A204.1 (cell line): ENCODE measurements around the gene RAB38.

Experiments
- FAIRE-seq: peaks from 2 replicates; lab custom pipeline; 2012; peaks lifted over from hg19 to GRCh38; lab: Jason Lieb, UNC

RAB38 gene

DNA sequence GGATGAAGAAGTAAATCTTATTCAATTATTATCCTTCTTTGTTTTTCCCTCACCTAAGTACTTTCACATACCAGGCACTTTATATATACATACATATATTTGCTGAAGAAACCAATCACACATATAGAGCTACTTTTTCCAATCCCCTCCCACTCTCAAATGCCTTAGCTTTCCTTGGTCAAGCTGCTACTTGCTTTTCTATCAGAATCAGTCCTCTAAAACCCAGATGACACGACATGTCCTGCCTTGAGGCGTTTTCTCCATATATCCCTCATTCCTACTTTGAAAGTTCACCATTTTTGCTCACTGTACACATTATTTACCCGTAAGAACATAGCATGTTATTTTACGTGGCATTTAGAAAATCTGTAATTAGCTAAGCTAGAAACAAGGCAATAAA lies 5.4 kb downstream of the RAB38 start:
- no peak for FAIRE-seq

DNA sequence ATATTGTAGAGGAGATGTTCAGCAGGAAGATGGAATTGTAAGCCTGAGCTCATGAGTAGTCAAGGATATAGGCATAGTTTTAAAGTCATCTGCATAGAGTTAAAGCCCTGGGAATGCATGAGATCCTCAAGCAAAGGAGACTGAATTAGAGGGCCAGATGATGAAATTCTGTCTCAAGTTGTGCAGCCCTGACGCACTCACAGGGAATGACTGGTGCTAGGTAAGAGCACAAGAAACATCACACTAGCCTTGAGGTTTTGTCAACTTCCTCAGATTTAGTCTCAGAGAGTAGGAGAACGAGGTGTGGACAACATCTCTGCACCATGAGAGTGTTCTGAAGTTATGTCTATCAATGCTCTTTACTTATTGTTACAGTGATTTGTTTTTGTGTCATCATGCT lies 5.8 kb downstream of the RAB38 start:
- FAIRE-seq = no peak

DNA sequence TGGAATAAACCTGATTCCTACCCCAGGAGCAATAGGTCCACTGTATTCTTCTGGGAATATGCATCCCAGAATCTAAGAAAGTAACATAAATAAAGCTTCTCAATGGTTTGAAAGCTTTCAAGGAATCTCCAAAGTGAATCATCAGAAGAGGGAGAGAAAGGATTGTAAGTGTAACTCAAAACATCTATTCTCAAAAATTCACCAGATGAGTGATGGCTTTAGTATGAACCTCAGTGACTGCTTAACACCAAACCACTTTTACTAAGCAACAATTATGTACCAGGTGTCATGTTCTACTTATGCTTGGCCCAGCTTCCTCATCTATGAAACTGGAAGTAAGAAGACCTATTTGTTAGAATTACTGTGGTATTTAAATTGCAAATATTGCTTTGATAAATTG lies 7.4 kb downstream of the RAB38 start:
- no peak for FAIRE-seq

DNA sequence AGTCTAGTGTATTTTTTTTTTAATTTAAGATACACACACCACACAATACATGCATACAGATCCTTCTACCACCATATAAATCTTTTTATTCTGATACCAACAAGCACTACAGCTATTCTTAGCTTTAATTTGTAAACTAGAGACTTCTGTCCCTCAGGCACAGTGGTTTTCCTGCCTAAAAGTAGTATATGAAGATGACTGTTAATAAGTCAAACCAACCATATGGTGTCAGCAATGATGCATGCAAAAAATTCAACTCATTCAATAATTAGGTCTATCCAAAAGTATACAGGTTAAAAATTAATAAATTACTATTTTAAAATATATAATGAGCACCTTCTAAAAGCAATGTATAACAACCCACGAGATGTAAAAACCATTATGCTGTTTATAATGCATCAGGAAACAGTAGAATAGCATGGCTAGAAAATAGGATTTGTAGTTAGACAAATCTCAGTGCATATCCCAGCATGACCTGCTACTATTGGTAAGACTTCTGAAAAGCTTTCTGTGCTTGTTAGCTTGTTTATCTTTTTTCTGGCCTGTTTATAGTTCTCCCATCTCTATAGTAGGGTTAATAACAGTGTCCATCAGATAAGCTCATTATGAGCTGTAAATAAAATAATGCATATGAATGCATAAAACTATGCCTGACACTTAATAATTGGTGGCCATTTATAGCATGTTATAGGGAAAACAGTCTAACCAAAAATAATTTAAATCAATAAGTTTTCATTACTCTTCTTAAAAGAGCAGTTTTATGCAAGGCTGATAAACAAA lies 10.2 kb downstream of the RAB38 start:
- FAIRE-seq = no peak

DNA sequence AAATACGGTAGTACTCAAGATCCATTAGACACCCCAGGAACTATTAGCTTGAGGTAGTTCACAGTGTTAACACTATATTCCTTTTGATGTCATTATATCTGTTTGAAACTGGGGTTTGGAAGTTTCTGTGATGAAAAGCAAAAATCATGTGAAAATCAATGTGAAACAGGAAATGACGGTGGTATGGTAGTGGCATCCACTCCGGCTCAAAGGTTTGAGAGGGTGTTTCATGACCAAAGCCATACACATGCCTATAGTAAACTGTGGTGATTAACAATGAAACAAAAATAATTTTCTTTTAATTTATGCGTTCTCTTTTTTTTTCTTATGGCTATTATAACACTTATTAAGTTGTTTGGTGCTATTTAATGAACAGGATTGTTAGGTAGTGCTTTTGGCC lies 10.9 kb downstream of the RAB38 start:
- FAIRE-seq = no peak

DNA sequence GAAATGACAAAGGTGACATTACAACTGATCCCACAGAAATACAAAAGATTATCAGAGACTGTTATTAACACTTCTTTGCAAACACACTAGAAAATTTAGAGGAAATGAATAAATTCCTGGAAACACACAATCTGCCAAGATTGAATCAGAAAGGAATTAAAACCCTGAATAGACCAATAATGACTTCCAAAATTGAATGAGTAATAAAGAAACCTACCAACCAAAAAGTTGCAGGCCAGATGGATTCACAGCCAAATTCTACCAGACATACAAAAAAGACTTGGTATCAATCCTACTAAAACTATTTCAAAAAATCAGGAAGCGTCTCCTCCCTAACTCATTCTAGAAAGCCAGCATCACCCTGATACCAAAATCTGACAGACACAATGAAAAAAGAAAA lies 17.2 kb downstream of the RAB38 start:
- no peak for FAIRE-seq

DNA sequence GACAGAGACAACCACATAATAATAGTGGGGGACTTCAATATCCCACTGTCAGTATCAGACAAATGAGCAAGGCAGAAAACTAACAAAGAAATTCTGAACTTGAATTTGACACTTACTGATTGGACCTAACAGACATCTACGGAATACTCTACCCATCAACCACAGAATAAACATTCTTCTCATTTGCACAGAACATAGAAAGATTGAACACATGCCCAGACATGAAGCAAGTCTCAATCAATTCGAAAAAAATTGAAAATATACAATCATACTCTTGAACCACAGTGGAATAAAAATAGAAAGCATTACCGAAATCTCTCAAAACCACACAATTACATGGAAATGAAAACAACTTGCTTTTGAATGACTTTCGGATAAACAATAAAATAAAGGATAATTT lies 17.9 kb downstream of the RAB38 start:
- no peak for FAIRE-seq

DNA sequence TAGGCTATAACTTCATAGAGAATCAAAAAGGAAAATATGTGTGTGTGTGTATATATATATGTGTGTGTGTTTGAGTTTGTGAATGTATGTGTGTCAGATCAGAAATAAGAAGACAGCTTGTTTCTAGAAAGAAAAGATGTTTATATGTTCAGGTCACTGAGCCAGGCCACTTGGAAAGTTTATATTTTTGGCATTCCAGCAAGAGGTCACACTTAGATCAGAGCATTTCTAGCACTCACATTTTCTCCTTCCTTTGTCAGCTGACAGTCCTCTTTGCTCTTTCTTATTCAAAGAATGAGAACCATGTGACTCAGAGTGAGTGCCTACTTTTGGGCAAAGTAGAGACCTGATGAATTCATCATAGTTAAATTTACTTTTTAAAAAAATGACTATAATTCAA lies 22.9 kb downstream of the RAB38 start:
- FAIRE-seq = no peak

DNA sequence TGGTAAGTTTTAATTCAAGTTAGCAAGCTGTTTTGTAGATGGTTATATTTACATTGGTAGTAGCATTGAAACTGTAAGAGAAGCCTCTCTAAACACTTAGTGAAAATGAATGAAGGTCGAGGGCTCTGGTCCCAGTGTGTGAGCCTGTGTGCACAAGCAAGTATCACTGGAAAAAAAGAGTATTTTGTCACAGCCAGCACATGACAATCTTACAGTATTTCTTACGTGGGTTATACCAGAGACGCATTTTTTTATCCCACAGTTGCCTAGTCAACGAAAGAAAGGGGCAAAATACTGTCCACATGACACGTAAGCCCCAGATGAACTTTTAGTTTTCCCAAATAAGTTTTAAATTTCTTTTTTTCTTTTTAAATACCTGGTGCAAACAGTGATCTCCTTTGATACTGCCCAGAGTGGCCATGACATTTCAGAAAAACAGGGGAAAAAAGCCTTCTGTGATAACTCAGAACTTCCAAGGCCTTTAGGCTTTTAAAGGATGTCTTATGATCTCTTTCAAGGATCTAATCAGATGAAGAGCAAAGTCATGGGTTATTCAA lies 23.5 kb downstream of the RAB38 start:
- no peak for FAIRE-seq

DNA sequence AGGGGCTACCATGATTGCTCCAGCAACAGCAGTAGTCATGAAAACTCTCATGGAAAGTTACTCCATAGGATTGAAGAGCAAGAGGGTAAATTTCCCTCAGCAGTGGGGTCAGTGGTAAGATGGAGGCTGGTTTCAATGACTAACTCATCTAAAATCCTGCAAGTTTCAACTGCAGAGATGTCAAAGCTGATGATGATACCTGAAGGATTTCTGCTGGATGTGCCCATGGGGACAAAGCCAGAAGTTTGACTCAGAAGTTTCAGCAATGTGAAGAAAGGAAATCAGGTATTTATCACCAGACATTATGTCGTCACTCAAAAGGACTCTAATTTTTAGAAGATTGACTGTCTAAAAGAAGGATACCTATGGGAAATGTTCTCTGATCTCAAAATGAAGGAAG lies 29.1 kb downstream of the RAB38 start:
- FAIRE-seq = no peak

DNA sequence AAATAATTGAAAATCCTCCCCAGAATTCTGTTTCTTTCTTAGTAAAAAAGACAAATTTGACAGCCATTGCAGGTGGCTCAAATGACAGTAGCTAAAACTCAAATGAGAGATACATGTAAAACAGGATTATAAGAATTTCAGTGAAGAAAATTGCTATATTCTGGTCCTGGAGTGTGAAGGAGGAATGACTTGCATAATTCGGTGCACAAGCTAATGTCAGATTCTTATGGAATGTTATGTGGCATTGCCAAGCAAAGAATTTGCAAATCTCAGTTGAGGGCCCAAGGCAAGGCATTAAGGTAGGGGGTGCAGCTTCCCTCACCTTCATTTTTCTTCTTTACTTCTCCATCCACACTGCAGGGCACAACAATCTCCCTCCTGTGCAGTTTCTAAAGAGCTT lies 35.4 kb downstream of the RAB38 start:
- FAIRE-seq = no peak

DNA sequence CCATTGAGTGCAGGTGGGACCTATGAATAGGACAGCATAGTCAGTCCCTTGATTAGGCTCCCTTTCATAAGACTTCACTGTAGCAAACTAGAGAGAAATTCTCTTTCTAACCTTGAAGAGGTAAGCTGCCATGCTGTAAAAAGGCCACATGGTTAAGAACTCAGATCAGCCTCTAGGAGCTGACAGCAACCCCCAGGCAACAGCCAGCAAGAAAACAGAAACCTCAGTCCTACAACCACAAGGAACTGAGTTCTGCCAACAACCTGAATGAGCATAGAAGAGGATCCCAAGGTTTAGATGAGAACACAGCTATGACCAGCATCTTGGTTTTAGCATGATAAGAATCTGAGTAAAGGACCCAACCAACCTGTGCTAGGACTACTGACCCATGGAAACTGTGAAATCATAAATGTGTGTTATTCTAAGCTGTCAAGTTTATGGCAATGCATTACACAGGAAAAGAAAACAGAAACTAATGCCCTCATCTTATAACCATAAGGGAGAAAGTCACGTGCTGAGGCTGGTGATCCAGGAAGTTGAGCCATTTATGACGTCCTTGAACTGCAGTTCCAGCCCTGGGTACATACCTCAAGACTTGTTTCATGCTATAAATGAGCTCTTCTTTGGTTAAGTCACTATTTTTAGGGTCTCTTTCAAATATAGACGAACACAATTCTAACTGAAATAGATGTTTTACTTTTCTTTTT lies 43.3 kb downstream of the RAB38 start:
- FAIRE-seq = no peak

DNA sequence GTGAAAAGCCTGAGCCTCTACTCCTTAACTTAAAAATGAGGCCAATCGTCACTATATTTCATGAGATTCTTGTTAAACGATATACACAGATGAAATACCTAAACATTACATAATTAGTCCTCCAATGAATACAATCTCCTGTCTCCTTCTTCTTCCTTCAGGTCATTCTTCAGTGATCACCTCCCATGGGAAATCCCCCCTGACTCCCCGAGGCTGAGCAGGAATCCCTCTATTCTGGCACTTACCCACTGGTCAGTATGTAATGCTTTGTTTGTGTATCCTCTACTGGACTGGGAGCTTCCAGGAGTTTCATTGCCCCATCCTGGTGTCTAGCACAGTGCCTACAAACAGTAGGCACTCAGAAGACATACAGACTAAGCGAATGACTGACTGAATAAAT lies 52.3 kb downstream of the RAB38 start:
- no peak for FAIRE-seq

DNA sequence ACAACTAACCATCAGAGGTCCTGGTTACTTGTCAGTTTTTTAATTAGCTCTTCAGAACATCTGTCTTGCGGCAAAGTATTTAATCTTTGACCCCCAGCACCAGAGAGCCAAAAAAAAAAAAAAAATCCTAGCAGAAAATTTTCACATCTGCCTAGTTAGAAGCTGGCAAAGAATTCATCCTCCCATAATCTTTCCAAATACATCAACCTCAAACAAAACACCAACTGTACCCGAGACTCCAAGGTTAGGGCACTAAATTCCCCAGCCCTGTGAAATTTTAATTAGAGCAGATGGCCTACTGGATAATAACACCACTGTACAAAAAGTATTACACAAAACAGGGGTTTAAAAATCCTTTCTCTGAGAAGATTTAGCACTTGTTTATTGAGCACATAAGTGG lies 55.7 kb downstream of the RAB38 start:
- FAIRE-seq = no peak

DNA sequence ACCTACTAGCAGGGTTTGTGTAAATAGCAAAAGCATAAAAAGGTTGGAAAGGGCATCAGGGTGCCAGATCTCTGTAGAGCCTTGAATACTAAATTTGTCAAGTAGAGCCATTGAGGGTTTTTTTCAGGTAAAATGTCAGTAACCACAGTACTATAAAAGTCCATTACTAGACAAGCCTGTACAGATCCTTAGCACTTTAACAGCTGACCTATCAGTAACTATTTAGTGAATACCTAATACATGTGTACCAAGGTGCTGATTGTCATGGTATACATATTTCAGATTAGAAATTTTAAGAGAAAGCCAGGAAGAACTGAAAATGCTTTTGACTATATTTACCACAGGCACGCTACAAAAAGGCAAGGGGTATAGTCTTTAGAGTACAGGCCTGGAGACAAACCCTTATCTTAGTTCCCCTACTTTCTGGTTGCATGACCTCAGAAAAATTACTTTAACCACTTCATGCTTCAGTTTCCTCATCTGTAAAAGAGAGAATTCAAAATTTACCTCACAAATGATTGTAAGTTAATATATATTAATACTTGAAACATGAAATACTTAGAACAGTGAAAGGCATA lies 57.9 kb downstream of the RAB38 start:
- FAIRE-seq = no peak

DNA sequence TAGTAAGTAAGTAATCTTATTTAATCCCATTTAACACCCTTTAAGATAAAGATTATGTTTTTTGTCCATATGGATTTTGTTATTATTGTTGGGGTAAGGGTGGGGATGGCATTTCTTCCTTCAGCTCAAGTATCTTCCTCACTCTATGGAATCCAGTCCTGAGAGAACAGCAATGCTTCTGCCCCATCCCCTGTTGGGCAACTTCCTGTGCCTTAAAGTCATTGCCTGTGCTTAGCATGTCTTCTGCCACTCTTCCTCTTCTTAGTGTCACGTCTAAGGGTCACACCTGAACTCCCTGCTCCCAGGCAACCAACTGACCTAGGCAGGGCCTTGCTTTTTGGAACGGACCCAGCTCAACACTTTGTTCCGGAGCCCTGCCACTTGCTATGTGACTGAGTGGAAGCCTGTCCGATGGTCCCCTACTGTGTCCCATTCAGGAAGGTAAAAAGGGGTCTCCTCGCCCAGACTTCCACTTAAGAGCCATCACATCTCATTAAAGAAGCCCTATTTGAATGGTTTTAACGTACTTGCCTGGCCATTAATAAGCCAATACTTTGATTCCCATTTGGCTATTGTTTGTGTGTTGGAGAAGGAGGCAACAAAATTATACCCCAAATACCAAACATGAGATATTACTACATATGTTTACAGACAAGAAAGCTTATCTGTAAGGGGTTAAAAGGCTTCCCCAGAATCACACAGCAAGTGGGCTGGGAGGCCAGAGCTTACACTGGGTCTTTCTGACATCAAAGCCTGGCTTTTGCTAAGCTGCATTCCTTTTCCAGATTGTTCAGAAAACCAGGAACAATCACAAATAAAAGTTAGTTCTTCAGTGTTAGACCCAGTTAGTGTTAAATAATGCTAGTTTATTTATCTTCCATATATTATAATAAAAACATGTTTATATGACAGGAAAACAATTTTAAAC lies 59.2 kb downstream of the RAB38 start:
- FAIRE-seq = no peak

DNA sequence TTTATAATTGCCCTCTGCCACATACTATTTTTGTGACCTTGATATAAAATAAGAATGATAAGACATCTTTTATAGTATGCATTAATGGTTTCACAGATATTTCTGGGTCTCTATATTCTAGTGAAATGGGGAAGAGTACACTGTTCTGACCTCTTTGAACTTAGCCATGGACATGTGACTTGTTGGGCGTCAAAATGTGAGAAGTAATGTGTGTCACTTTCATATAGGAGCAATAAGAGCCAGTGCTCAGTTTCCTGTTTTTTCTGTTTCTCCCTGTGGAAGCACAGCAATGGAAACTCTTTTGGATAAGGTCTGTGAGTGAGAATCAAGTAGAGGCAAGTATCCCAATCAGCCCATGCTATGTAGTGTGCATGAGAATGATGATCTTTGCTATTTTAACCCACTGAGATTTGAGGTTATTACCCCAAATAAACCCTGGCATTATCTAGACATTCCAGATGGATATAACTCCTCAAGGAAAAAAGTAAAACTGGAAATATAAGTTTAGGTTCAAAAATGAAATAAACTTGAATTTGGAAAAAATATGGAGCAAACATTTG lies 60.7 kb downstream of the RAB38 start:
- FAIRE-seq = no peak

DNA sequence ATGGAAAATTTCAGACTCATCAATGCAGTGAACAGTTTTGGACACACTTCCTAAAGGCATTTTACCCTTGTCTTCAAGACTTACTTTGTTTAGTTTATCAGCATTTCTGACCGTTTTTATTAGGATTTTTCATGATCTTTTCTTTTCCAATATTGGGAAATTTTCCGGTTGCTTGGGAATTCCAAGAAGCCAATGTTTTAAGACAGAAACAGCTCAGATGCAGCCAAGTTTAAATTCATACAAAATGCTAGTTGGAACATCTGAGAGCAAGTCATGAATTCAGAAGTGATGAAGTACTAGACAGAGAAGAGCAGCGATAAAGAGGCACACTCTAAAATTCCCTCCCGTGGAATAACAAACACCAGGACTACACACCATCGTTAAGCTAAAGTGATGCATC lies 68.6 kb downstream of the RAB38 start:
- FAIRE-seq = no peak

DNA sequence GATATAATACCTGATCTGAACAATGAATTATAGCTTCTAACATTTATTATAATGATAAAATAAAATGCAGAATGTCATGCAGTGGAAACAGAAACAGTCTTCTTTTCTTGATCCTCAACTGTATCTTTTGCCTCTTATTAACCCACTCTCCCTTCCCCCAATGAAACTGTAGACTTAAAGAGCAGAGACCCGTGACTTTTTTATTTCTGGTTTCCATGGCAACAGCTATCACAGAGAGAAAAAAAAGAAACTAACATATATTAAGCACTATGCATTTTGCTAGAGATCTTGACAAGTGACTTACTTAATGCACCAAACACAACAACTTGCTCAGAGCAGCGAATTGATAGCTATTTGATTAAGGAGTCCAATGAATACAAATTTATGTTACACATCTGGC lies 69.3 kb downstream of the RAB38 start:
- no peak for FAIRE-seq

DNA sequence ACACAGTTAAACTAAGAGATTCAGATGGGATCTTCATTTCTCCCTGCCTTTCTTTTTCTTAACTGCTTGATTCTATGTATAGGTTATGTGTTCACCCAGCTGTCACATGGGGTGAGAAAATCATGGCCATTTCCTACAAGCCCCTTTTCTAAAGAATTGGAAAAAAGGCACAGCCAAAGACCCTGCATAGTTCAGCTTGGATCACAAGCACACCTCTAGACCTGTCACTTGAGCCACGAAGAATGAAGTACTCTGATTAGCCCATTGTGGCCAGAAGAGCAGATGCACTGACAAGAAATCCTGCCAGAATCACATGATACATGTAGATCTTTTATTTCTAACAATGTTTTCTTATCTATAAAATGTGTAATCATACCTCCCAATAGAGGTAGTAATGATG lies 69.7 kb downstream of the RAB38 start:
- no peak for FAIRE-seq

DNA sequence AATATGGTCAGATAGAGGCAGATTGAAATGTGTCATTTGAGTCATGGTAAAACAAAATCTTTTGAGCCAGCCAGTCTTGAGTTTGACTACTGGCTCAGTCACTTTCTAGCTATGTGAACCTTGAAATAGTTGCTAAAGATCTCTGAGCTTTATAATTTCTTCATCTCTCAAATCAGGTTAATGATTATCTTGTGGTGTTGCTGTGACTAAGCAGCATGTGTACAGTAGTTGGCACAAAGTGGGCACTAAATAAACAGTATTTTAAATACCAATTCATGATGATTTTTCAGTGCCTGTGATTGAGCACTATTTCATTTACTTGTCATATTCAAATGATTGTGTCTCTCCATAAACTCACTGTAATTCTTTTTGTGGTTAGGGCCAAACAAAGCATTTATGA lies 70.8 kb downstream of the RAB38 start:
- FAIRE-seq = no peak
